ENCODE measurements around the gene EIF3L.

GRCh38 chr22:37906364-37907008 is 57.3 kb downstream of the EIF3L start:
- TF ChIP-seq CTCF (conservative IDR thresholded peaks at IDR 0.05) (no peak), EZH2 (IDR thresholded peaks at IDR 0.05; ENCODE audit: low read depth) (no peak)

All from PC-9 (cell line).